ENCODE measurements around the gene SLIT1.

SLIT1 gene

DNA sequence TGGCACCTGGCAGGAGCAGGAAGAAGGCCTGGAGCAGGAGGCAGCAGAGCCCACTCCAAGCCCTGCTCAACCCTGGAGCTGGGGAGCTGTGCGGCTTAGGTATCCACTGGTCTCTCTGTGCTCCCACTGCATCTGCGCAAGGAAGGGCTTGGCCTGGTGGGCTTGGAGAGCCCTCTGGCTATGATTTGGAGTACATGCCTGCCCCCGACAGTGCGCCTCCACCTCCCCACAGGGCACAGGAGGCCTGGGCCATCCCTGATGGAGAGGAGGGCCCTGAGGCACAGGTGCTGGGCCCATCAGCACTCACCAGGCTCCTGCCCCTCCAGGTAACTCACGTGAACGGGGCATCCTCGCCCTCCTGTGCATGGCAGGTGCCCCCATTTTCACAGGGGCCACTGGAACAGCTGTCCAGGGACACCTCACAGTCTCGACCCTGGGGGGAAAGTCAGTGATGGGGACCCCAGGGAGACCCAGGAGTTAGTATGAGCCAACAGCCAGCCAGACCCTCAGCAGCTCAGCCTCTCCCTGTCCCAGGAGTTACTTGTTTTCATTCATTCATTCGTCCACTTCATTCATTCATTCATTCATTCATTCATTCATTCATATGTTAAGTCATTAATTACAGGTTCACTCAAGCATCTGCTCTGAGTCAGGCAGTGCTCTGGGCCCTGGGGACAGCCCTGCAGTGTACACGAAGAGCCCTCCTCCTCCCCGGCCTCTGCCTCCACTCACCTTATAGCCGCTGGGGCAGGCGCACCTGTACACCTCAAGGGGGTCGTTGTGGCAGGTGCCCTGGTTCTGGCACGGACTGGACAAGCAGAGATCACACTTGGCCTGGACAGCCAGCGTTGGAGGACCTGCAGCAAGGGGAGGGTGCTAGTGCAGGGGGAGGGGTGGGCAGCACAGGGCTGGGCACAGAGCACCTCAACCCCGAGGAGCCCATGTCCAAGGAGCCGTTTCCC is 167.2 kb downstream of the SLIT1 start:
- DNase-seq = no peak

DNA sequence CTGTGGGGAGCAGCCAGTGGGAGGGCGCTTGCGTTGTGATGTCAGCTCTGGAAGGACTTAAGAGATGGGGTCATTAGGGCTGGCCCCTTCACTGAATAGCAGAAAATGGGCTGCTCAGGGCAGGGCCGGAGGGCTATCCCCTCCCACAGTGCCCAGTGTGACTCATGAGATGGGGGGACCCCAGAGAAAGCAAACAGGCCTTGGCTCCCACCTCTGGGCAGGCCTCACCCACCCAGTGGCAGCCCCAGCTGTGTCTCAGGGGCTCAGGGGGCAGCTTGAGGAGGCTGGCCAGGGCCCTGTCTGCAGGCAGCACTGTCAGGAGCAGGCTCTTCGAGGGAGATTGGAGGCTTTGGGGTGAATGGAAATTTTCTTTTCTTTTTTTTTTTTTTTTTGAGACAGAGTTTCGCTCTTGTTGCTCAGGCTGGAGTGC is 168.3 kb downstream of the SLIT1 start:
- no peak for DNase-seq

DNA sequence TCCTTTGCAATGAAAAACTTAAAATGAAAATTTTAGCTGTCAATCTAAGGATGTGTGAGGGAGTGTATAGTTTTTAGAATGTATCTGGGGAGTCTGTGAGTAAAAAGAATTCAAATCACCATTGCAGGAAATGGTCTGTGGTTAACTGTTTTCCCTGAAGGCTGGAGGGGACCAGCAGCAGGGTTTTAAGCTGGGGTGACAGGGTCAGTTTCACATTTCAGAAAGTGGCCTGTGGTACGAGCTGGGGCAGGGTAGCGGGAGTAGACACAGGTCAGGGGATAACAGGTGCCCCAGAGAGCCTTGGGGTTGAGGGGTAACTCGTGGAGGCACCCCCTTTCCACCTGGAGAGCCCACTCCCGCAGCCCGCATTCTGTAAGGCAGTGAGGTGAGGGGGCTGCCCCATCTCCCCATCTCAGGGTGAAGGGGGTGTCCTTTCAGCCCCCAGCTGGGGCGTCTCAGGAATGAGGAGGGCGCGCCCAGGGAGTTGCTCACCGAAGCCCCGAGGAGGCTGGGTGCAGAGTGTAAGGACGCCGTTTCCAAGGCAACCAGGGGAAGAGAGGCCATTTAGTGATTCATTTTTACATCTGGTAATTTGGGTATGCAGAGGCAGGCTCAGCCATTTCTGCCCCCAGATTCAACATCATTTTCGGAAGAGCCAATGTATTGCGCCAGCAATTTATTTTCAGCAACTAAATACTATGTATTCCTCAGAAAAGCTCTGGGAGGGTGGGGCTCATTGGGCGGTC is 168.9 kb downstream of the SLIT1 start:
- DNase-seq = no peak

DNA sequence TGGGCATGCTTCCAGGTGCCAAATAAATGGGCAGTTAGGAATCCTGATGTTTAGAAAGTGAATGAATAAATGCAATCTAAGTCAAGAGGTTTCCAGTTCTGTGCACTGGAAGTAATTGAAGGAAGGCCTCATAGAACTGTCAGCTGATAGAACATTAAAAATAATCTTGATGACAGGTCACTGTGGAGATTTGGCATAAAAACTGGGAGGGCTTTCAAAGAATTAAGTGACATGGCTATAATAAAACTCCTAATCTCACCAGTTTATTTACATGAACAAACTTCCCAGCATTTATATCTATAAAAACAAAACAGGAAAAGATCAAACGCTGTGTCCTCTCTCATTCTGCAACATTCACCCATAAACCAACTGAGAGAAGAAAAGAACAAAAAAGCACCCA is 170.5 kb downstream of the SLIT1 start:
- DNase-seq = no peak

DNA sequence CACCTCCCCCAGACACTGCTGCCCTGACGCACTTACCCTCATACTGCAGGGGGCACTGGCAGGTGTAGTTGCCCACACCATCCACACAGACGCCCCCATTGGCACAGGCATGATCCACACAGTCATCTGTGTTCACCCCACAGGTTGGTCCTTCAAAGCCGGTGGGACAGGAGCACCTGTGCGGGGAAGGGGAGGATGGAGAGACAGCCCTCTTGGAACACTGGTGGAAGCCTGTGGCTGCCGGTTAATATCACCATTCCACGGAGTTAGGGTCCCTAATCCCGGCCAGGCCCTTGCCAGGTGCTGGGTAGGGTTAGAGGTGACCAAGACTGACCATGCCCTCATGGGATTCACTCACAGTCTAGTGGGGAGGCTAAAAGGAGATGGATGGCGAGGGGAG is 171.8 kb downstream of the SLIT1 start:
- no peak for DNase-seq

DNA sequence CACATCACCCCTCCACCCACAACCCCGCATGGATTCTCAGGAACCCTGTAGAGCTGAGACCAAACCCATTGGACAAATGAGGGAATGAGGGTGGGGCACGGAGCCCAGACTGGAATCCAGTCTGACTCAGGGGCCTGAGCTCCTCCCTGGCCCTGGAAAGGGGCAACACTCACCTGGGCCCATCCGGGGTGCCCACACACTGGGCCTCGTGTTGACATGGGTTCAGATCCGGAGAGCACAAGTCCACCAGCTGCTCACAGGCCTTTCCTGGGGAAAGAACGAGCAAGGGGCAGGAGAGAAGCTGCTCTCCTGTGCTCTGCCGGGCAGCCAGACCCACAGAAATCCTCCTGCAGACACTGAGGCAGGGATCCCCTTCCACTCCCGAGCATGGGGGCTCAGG is 172.2 kb downstream of the SLIT1 start:
- DNase-seq = no peak

DNA sequence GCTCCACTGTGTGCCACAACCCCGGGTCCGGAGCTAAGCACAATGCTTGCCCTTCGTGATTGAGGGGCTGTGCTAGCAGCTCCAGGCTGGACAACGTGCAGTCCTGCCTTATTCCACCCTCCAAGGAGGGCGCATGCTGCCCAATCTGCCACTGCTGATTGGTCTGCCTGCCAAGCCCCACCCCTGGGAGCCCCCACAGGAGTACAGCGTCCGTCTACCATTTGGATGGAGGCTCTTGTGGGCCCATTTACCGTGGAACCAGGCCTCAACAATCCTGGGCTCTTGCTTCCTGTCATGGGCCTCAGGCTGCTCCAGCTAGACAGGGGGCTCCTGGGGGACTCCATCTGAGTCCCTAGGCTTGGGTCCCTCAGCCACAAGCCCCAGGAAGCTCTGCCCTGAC is 173.3 kb downstream of the SLIT1 start:
- no peak for DNase-seq

DNA sequence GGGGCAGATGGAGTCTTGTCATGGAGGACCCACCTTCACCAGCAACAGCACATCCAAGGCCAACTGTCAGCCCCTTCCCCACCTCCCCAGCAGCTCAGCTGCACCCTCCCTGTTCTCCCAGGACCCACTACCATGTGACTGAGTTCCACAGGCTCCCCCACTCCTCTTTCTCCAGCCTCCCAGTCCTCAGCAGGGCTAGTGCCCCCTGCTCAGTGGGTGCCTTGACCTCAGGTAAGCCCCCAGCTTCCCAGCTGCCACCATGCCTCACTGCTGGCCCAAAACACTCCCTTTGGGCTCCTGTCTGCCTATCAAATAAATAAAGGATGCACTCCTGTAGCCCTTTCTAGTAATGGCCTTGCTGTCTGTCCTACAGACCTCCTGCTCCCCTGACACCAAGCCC is 174.4 kb downstream of the SLIT1 start:
- no peak for DNase-seq

DNA sequence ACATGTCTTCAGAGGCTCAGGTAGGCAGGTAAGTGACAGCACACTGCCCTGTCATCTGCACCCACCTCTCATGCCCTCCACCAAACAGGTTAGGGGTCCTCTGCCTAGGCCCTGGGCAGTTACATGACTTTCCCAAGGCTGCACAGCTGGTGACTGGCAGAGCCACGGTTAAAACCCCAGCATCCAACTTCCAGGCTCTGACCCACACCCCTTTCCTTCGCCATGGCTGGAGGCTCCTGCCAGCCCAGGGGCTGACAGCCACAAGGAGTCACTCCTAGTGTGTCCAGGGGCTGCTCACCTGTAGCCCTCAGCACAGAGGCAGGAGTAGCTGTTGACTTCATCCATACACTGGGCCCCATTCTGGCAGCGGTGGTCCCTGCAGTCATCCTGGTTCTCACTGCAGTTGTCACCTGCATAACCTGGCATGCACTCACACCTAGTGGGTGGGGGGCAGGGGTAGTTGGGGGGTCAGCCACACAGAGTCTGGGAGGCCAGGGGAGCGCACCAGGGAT is 175.0 kb downstream of the SLIT1 start:
- DNase-seq = no peak

DNA sequence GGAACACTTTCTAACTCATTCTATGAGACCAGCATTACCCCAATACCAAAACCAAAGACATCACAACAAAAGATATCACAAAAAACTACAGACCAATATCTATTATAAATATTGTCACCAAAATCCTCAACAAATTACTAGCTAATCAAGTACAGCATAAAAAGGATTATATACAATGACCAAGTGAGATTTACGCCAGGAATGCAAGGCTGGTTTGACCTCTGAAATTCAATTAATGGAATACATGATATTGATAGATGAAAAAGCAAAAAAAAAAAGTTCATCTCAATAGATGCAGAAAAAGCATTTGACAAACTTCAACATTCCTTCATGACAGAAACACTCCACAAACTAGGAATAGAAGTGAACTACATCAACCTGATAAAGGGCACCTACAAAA is 178.3 kb downstream of the SLIT1 start:
- DNase-seq = no peak

DNA sequence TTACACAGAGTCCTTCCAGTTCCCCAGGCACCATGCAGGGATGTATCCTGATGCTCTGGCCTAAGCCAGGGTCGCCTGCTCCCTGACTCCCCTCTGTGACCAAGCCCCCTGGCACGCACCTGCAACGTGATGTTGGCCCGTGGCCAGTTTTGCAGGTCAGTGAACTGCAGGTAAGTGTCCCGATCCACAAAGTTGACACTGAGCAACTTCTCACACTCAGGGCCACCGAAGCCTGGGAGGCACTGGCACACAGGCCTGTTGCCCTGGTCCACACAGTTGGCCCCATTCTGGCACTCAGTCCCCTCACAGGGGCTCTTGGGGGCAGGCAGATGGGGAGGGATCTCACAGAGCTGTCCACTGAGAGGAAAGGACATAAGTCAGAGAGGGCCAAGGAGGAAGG is 179.4 kb downstream of the SLIT1 start:
- no peak for DNase-seq

DNA sequence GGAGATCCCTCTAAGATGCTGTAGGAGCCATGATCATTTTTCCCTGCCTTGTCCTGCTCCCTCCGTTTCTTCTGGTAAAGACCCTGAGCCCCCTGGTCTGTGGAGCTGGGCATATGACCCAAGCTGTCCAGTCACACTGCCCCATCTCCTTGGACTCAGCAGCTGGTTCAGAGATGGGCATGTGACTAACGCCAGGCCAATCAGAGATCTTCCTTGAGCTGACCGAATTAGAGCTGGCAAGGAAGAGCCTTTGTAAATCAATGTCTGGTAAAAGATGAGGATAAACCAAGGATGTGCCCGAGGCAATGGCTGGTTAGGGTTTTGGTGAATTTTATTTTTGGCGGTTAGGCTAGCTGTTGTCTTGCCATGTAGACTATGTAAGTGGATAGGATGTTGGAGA is 180.4 kb downstream of the SLIT1 start:
- DNase-seq = no peak

DNA sequence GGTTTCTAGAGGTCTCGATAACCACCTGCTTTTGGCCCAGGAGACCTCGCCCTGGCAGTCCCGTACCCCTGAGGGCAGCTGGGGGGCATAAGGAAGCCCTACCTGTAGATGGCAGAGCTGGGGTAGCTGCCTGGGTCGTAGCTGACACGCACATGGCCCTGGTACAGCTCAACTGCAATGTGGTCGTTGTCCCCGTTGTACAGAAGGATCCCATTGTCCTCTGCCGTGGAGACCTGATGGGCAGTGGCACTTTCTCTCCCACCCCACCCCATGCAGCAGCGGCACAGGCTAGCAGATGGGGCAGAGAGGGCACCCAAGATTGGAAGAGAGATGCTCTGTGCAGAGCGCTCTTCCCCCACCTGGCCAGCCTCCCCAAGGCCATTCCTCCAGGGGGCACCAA is 181.2 kb downstream of the SLIT1 start:
- DNase-seq = no peak

DNA sequence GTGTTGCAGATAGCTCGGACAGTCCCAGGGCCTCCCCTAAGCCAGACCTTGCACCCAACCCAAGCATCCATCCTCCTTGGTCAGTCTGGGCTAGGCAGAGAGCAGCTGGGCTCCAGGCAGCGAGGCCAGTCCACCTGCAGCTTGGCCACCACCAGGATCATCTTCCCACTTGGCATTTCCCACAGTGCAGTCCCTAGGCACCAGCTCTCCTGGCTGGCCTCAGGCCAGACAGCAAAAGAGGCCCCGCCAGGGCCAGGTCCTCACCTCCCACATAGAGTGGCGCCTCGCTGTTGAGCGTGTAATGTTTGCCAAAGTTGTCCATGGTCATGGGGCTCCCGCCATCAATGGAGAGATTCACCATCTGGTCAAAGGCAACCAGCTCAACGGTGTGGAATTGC is 182.0 kb downstream of the SLIT1 start:
- no peak for DNase-seq

DNA sequence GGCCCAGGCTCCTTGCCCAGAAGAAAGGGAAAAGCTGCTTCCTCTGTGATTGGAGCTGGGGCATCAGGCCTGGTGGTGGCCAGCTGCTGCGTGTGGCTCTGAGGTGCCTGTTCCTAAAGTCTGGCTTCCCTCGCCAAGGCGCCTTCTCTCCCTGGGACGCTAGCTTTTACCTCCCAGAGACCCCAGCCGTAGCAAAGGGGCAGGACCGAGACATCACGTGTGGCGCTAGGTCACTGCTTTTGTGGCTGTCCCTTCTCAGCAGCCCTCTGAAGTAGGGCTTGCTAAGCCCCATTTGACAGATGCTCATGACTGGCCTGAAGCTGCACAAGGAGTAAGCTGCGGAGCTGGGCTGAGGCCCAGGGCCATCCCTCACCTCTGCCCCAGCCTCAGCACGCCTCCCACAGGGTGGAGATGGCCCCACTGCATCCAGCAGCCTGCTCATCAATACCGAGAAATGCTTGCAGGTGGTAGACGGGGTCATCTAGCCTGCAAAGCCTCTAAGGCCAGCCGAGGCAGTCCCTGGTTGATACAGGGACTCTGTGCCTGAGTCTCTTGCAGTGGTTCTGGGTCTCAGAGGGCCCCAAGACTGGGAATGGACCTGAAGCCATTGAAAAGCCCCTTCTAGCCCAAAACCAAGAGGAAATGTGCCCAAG is 182.5 kb downstream of the SLIT1 start:
- no peak for DNase-seq

DNA sequence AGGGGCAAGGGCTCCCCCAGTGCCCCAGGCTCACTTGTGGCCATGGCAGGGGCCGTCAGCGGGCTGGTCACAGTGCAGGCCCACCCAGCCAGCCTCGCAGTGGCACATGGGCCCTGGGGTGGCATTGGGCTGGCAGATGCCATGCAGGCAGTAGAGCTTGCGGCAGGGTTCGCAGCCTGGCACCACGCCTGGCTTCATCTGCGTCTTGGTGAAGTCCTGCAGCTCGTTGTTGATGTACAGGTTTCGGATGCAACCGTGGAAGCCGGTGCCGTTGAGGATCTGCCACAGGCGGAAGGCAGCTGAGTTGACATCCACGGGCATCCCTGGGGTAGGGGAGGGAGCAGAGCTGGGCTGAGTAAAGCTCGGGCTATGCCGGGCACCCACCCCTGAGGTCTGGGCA is 183.1 kb downstream of the SLIT1 start:
- no peak for DNase-seq

DNA sequence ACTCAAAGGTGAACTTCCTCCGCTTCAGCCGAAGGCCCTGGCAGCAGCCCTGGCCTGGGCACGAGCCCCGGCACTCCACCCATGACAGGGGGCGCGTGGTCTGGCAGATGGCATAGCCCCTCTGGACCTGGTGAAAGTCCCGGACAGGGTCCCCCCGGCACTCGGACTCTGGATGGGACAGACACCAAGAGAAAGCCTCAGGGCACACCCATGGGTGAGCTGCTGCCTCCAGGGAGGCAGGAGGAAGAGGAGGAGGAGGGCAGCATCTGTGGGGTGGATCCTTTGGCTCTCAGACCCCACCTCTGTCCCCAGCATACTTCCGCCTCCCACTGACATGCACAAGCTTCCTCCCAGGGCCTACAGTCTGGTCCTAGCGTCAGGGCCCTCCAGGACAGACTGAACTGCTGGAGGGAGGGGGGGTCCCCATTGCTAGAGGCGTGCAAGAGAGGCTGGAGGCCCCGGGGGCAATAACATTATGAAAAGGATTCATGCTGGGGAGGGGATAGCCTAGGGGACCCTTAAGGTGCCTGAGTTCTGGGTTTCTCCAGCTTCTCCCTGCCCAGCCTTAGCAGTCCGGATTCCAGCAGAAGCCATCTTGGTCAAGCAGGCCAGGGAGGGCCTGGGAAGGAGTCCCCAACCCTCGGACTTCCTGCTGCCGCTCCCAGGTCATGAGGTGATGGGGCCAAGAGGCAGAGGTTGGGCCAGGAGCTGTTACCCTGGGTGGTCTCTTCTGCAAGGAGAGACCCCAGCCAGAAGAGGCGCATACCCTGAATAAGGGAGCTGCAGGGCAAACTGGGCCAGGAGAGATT is 184.4 kb downstream of the SLIT1 start:
- no peak for DNase-seq

DNA sequence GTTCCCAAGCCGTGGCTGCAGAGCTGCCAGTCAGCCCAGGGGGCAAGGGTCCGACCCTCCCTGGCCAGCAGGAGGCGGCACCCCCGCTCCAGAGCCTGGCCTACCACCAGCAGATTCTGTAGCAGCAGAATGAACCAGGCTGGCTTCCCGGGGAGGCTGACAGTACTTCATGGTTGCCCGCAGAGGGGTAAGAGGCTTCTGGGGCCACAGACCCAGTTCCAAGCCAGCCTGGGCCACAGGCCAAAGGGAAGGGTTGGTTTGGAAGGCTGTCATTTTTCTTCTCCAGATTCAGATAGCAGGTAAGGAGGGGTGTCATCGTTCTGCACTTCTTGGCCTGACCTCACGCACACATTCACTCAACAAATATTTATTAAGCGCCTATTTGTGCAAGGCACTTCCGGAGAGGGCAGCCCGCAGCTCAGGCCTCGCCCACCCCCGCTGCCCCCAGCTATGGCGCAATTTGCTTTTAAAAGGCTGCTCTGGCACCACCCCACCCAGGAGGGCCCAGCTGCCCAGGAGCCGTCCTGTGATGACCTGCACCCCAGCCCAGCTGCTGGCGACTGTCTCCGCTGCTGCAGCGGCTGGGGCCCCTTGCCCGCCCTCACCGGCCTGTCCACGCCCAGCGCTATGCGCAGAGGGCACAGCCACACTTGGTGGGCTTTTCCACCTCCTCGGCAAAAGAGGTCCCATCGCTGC is 185.1 kb downstream of the SLIT1 start:
- DNase-seq = no peak

DNA sequence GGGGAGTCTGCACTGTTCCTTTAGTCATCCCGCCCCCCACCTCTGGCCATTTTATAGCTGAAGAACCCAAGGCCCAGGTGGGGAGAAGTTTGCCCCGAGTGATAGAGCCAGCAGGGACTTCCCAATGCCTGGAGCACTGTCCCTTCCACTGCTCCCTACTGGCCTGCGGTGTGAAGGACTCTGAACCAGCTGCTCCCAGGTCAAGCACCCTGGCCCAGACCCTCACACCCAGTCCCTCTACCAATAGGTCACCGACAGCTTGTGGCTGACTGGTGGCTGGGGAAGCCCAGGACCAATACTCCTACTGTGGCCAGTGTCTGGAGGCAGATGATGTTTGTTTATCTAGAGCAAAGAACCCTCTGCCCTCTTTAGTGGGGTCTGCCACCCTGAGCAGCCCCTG is 185.8 kb downstream of the SLIT1 start:
- DNase-seq = no peak

DNA sequence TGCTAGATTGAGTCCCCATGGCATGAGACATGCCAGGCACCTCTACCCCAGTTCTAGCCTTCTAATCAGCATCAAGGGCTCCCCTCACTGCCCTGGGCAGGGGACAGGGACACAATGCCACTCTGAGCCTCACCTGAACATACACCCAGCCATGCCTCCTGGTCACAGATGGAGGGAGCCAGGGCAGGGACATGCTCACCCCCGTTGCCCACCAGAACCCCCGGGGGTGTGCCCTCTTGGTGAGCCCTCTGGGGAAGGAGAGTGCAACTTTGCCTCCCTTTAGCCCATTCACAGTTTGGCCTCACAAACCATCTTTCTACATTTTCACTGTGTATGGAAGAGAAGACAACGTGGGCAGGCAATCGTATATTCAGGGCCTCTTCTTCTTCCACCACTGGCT is 186.4 kb downstream of the SLIT1 start:
- no peak for DNase-seq

DNA sequence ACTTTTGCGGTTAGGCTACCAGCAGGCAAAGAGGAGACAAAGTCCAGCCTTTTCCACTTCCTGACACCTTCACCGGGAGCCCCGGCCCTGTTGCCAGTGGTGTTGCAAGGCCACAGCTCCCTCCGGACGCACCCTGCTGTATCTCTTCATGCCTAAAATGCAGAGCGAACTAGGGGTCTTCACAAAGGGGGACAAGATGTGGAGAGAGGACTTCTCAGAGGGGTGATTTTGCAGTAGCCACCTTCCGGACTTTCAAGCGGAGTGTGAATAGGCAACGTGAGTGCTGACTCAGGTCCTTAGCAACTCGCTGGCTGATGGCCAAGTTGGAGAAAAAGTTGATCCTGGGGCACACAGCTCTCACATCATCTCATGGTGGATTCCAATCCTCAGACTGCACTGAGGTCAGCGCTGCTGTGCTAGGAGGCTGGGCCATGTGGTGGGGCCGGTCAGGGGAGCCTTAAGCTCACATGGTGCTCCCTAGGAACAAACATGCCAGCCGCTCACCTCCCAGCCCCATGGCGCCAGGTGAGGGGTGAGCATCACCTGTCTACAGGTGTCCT is 187.3 kb downstream of the SLIT1 start:
- no peak for DNase-seq

All from NCI-H1436 treated with DMSO at 0.1 percent for 48 hours (cell line).